Cardiac septum (tissue), 1 donor: ENCODE measurements around the gene MPHOSPH6. TPM values are rescaled to one million over a fixed set of nuclear protein-coding genes. Genes with fewer than 3 reads are reported as not detected.
"Not testable (repeated sequence)": the region's sequence is repeated elsewhere in the genome, so short reads cannot be mapped to it uniquely, and the experiment has no call there.

Experiments
- DNase-seq: peaks from one replicate; pipeline ENCODE4 v3.0.0-alpha.2; 2020; ENCODE audit warnings: low spot score
- intact Hi-C: fragments of 100-400 bp; cut with DNase I; formaldehyde crosslinking; loops from one replicate; pipeline ENCODE4 v1.14.0; 2022
- long read RNA-seq: library from polyadenylated mRNA; unstranded; transcript quantifications from one replicate; pipeline ENCODE4 v2.0.0, GENCODE V29; 2021
- total RNA-seq: library from RNA; stranded (reverse); fragmentation: NEBNext Ultra II Directional; extraction: Animal tissue kit (Norgen Biotek cat#: 25700); gene quantifications from one replicate; pipeline ENCODE4 v1.2.1, GENCODE V29; 2021
- donor health status: DM: no; HTN: no; CAD: no.

MPHOSPH6 gene, protein sequence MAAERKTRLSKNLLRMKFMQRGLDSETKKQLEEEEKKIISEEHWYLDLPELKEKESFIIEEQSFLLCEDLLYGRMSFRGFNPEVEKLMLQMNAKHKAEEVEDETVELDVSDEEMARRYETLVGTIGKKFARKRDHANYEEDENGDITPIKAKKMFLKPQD
- 10.2 TPM for total RNA-seq
- long read RNA-seq, transcript MPHOSPH6-201 (5 exons, 1,103 nt), result major isoform, 9 of 18 reads
- long read RNA-seq, transcript MPHOSPH6-207 (2 exons, 392 nt), result minor isoform, 7 of 18 reads
- long read RNA-seq, partial matches to known transcripts, result 1 of 18 reads
- long read RNA-seq, other reads (novel, unspliced or antisense), result 1 of 18 reads

DNA sequence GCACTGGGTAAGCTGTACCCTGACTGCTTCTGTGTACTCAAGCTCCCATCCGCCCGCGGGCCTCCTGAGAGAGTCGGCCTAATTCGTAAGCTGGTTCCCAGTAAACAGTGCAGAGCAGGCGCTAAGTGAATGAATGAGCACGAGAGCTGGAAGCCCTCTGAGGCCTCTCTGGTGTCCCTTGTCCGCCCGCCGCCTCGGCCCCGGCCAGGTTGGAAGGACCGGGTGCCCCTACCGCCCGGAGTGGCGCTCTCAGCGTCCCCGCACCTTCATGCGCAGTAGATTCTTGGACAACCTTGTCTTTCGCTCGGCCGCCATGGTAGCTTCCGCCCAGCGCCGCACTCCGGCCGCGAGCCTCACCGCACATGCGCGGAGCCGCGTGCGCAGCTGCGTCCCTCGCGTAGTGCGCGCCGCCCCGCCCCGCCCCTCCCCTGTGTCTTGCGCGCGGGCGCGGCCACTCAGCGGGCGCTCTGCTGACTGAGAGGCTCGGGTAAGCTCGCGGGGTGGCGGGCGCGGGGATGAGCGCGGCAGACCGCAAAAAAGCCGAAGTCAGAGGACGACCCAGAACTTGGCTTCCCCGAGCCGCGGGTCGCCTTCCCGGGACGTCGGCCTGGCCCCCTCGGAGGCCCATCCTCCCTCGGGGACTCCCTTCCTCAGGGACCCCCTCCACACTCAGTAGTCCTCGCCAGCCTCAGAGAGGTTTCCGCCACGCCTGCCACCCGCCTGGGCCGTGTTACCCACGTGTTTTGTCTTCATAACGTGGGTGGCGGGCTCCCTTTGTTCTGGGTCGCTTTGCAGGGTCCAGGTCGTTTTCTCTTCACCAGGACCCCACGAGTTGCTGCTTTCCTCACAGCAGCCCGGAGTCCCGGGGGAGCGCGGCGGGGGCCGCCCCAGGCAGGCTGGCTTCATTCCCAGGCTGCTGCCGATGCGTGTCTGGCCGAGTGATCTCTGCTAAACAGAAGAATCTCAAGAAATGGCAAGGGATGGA is at the start of gene MPHOSPH6:
MPHOSPH6 (minus strand) TSS at position 364 of the 985 bp plus-strand sequence; CDS start at position 315, 49 bp downstream.
- peak; percentile 93 for DNase-seq
- intact Hi-C loops, result loop anchor here (10.0 kb wide), 1 partner anchor 1165 kb away; the partner anchor contains the start of genes CENPN and CMC2

GRCh38 chr16:82219298-82219697 is 49.3 kb upstream of the MPHOSPH6 start:
- no peak for DNase-seq
- intact Hi-C loops, result no loop called here

DNA sequence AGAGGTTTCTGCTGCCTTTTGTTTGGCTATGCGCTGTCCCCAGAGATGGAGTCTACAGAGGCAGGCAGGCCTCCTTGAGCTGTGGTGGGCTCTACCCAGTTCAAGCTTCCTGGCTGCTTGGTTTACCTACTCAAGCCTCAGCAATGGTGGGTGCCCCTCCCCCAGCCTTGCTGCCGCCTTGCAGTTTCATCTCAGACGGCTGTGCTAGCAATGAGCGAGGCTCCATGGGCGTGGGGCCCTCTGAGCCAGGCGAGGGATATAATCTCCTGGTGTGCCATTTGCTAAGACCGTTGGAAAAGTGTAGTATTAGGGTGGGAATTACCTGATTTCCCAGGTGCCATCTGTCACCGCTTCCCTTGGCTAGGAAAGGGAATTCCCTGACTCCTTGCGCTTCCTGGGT is 39.3 kb upstream of the MPHOSPH6 start:
- intact Hi-C loops, DNase-seq: not testable (repeated sequence)

DNA sequence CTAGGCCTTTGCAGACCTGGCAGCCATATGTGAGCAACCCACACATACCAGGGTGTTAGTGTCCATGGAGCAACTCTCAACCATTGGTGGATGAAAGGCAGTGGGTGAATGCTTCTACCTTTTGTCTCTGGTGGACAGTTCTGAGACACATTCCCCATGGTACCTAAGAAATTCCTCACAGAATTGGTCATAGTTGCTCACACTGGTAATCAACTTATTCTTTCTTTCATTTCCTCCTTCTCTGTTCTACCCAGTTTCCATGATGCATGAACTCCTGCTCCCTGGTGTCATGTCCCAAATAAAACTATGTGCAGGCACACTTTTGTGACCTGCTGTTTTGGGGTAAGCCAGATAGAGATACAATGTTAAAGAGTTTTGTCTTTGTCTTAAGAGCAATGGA is 33.2 kb upstream of the MPHOSPH6 start:
- intact Hi-C loops, result no loop called here

GRCh38 chr16:82201926-82202325 is 31.9 kb upstream of the MPHOSPH6 start:
- no peak for DNase-seq
- intact Hi-C loops, result no loop called here

More for the DNA sequence above, 33.2 kb upstream of the MPHOSPH6 start:
- no peak for DNase-seq

- intact Hi-C loops, result no loop called here
- DNase-seq, result no peak
Measured at GRCh38 chr16:82201351-82201750, 31.3 kb upstream of the MPHOSPH6 start.

DNA sequence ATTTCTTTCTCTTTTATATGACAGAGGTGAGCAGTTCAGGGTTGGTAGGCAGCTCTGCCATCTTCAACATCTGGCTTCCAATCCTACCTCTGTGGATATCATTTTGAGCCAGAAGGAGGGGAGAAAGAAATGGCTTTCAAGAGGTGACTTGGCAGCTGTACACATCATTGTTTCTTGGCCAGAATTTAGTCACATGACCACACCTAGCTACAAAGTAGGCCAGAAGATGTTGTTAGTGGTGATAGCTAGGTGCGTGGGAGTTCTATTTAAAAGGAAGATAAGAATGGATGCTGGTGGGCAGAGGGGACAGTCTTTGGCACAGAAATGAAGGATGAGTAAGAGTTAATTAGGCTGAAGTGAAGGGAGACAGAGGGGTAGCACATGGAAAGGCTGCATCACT is 29.2 kb upstream of the MPHOSPH6 start:
- intact Hi-C loops, result no loop called here
- DNase-seq, result no peak

DNA sequence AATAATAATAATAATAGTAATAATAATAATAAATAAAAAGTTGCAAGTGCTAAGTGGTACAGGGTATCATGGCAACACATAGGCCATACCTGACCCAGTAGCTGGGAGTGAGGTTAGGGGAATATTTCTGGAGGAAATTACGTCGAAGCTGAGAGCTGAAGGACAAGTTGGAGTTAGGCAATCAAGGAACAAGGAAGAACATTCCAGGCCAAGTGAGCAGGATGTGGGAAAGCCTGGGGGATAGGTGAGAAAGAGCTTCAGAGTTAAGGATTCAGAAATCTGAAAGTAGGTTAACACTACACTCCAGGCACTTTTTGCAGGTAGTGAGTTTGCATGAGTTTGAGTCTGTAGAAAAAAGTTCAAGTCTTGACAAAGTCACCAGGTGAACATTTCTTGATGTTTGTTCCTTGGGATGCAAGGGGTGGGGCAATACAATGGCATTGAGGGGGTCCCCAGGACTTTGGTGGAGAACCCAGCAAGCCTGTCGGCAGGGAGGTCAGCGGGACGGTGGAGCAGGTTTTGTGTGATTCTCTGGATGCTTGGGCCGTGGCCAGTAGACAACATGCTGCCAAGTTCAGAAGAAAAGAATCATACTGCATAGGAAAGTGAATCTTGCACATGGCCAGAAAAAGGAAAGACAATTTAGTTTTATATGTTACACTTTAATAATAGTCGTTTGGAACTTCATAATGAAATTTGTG is 27.7 kb upstream of the MPHOSPH6 start:
- intact Hi-C loops, result no loop called here
- DNase-seq, result no peak

DNA sequence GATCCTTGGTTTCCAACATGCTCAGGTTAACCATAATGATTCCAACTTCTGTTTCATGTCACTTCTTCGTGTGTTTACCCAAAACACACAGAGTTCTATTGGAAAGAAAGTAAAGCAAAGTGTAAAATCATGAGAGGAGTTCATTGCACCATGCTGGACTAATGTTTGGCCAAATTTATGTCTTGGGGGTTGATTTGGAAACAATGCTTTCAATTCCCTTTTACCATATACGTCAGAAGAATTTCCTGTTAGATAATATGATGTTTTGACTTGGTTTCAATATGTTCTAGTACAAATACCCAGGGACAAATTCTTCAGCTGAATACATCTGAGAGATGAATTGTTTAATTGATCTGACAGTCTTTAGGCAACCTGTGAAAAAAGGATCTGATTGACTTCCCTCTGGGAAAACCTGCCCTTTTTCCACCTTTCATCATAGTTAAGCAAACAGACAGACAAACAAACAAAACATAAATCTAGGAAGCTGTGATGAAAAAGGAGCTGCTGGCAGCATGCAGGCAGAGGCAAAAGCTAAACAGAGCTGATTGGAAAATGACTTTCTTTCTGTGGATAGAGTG is 26.0 kb upstream of the MPHOSPH6 start:
- DNase-seq, result no peak
- intact Hi-C loops, result no loop called here

DNA sequence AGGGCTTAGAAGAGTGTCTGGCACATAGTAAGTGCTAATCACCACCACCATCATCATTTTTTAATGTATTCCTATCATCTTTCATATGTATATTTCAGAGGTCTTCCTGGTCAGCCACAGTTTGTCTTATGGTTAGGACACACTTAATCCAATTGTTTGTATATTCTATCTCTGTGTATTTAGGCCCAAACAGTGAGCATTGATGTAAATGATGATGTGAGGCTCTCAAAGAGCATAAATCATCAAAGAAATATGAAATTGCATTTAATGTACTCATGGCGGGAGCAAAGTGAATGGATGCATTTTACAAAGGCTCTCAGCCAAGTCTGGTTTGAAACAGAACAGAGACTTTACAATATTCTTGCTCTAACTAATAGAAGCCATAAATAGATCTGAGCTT is 24.1 kb upstream of the MPHOSPH6 start:
- no peak for DNase-seq
- intact Hi-C loops, result no loop called here

- no peak for DNase-seq
- intact Hi-C loops, result no loop called here
Measured at GRCh38 chr16:82192665-82193064, 22.6 kb upstream of the MPHOSPH6 start.

DNA sequence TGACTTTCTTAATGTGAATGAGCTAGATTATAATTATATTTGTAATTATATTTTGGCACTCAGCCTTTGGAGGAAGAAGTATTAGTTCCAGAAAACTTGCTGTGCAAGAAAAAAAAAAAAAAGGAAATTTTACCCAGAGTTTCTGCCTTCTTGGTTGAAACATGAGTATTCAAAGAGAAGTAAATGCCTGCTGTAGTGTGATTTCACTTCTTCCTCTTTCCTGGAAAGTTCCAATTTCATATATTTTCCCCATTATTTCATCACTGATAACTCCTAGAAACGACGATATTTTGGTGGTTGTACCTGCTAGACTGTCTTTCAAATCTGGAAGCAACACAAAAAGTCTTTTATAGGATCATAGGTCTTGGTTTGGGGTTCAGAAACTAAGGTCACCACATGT is 20.4 kb upstream of the MPHOSPH6 start:
- DNase-seq, result no peak
- intact Hi-C loops, result no loop called here

GRCh38 chr16:82187829-82188228 is 17.8 kb upstream of the MPHOSPH6 start:
- intact Hi-C loops, result no loop called here
- DNase-seq, result no peak

DNA sequence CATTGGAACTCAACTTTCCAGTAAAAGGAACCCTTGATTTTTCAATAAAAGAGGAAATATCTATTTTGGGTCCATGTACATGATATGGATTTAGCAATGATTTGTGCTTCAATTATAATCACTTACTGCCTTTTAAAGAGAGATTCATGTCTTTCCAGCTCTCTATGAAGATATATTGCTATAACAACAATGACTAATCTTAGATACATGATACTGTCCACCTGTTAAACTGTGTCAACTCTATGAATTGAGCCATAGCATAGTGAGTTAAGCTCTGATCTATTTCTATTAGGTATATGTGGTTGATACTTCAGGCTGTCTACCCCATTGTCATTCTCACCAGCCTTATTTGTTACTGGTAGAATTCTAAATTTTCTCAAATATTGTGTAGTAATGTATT is 15.0 kb upstream of the MPHOSPH6 start:
- DNase-seq, result no peak
- intact Hi-C loops, result no loop called here

DNA sequence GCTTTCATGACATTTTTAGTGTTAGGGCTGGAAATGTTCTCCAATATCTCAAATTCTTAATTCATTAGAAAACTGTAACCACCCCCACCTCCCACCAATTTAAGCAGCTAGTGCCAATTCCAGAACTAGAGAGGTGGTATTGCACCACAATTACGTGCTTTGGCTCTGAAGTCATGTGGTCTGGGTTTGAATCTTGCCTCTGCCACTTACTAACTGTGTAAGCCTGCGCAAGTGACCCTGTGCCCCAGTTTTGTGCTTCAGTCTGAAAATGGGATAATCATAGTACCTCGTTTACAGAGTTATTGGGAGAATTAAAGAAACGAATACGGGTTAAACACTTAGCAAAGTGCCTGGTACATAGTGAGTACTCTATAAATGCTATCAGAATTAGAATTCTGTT is 14.2 kb upstream of the MPHOSPH6 start:
- DNase-seq, result no peak
- intact Hi-C loops, result no loop called here

DNA sequence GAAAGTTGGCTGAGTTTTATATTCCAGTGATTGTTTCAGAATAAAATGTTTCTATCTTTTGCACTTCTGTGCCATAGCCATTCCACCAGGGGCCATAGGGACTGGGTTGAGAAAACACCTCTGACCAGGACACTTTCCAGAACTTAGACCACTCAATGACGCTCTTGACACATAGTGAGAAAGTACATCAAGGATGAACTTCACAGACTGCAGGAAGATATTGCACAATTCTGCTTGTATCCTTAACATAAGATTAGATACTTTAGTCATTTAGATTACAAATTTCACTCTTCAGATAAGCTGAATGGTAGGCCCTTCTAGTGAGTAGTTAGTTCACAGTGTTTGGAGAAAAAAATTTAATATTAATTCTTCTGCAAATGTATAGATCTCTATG is 13.0 kb upstream of the MPHOSPH6 start:
- intact Hi-C loops, result no loop called here
- DNase-seq, result no peak

DNA sequence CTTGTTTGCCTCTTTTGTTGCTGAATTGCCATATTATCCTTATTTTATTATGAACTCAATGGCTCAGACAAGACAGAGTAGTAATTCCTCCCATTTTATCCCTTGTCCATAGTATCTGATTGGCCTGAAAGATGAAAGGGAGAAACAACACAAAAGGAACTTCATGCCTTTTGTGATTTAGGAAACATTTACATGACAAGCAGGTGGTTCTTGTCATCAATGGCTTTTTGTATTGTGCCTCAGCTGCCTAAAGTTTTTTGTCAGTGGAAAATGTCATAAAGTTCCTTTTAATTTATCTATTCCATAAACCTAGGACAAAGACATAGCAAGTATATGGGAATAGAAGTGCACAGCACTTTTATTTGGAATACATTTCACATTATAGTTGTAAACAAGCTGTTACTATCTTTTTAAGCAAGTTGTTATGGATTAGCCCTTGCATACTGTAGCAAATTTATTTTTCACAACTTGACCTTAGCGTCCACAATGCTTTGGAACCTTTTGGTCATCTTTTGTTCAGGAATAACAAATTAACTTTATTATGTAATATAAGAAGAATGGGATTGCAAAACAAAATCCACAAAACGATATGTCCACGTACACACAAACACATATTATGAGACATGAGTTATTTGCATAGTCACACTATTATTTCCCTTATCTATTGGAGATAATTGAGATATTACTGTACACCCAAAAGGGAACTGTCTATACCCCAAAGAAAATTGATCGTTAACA is 12.4 kb upstream of the MPHOSPH6 start:
- intact Hi-C loops, result no loop called here
- DNase-seq, result no peak

DNA sequence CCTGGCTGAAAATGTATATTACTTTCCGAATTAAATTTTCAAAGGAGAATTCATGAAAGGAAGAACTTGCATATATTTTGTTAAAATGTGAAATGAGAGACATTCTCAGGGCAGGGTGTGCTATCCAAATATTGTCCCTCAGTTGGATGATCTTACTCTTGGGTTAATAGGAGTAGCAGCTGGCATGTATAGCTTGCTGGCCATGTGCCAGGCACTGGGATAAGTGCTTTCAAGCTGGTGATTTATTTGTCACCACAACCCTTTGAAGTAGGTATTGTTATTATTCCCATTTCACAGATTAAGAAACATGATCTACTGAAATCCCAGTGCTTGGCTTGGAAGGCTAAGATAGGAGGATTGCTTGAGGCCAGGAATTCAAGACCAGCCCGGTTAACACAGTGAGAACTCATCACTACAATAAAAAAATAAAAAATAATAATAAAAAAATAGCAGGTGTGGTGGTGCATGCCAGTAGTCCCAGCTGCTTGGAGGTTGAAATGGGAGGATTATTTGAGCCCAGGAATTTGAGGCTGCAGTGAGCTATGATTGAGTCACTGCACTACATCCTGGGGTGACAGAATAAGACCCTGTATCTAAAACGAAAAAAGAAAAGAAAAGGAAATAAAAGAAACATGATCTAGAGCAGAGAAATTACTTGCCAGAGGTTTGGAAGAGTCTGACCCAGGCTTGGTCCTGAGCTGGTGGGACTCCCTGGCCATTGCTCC is 11.6 kb upstream of the MPHOSPH6 start:
- intact Hi-C loops, result no loop called here
- DNase-seq, result no peak
